HCT116 (cell line): ENCODE results near the gene LCMT1. TPM values are rescaled to one million over a fixed set of nuclear protein-coding genes. Genes with fewer than 3 reads are reported as not detected.

Experiments used
- ATAC-seq: fragments of 200-7000 bp; cut with Tn5 transposase; 2 replicates; pipeline ENCODE4 v1.9.1; 2020; ENCODE audit warnings: mild to moderate bottlenecking, moderate library complexity
- BruUV-seq: library from RNA; stranded (reverse); fragments of 400-500 nt; replicated peaks from 2 replicates; lab custom pipeline; 2021; lab: Mats Ljungman, UMichigan
- CTCF ChIA-PET: fragments of 300-600 bp; sonication (Branson Sonifier 250); formaldehyde crosslinking; loops from one replicate; lab custom pipeline; 2021; ENCODE audit warnings: antibody characterized with exemption; lab: Charles Lee
- POLR2A ChIA-PET: fragments of 300-600, 350-600 bp; sonication (Branson Sonifier 250); formaldehyde crosslinking; loops from one replicate; lab custom pipeline; 2021; ENCODE audit warnings: antibody characterized with exemption; lab: Charles Lee
- RAD21 ChIA-PET, 2 experiments: fragments of 300-600 bp; sonication (Branson Sonifier 250); formaldehyde crosslinking; loops; one replicate each; lab custom pipeline; 2023; ENCODE audit warnings: low total read pairs in 2 of 2; ENCODE audit not compliant: uncharacterized antibody in 2 of 2, unreplicated experiment in 2 of 2, low non-redundant PET in 1 of 2; lab: Charles Lee
- DNase-seq: peaks from one replicate; pipeline ENCODE4 v3.0.0-alpha.2; 2010; ENCODE audit warnings: low read depth, low spot score
- H2AFZ ChIP-seq: fragments of 200-600 bp; shearing (Covaris generic), sonication (generic); 2 replicates; pipeline ENCODE4 v1.6.1; 2017; ENCODE audit warnings: low read depth, mixed run types, mixed read lengths, antibody characterized with exemption, low read length; ENCODE audit not compliant: poor library complexity, severe bottlenecking
- H3K27ac ChIP-seq: 2 replicates; pipeline ENCODE4 v1.5.1; 2012; ENCODE audit warnings: low read depth, low read length
- H3K27me3 ChIP-seq: fragments of 200-600 bp; sonication (generic); 2 replicates; pipeline ENCODE4 v1.6.1; 2016; ENCODE audit warnings: mixed run types, low read length, mixed read lengths; ENCODE audit not compliant: insufficient read depth
- H3K36me3 ChIP-seq, 2 experiments: fragments of 200-500 bp in 1 of 2; fragments of 200-600 bp in 1 of 2; sonication (Bioruptor generic) in 1 of 2; sonication (generic) in 1 of 2; 2 replicates each; pipeline versions ENCODE4 v1.5.1 to v1.6.1; 2014 to 2016; ENCODE audit warnings: low read length in 2 of 2, inconsistent platforms in 1 of 2, mixed read lengths in 1 of 2, mixed run types in 1 of 2; ENCODE audit not compliant: insufficient read depth in 2 of 2, control insufficient read depth in 1 of 2
- H3K4me1 ChIP-seq, 2 experiments: fragments of 200-600 bp in 1 of 2; sonication (generic) in 1 of 2; 2 replicates each; pipeline versions ENCODE4 v1.5.1 to v1.6.1; 2012 to 2017; ENCODE audit warnings: low read length in 2 of 2, inconsistent platforms in 1 of 2, mild to moderate bottlenecking in 1 of 2, mixed read lengths in 1 of 2, mixed run types in 1 of 2, moderate library complexity in 1 of 2; ENCODE audit not compliant: insufficient read depth in 2 of 2, control insufficient read depth in 1 of 2
- H3K4me2 ChIP-seq: fragments of 200-600 bp; sonication (generic); 2 replicates; pipeline ENCODE4 v1.6.1; 2017; ENCODE audit warnings: mixed run types, low read length, mixed read lengths
- H3K4me3 ChIP-seq, 2 experiments: fragments of 200-600 bp in 1 of 2; sonication (generic) in 1 of 2; replicated peaks in 1 of 2; 2 replicates each; pipeline ENCODE4 v1.5.1; 2011 to 2016; ENCODE audit warnings: low read length in 2 of 2, control low read depth in 1 of 2, low read depth in 1 of 2, mild to moderate bottlenecking in 1 of 2, mixed read lengths in 1 of 2, mixed run types in 1 of 2
- H3K79me2 ChIP-seq: fragments of 200-600 bp; sonication (generic); 2 replicates; pipeline ENCODE4 v1.6.1; 2017; ENCODE audit warnings: mild to moderate bottlenecking, mixed run types, low read length, moderate library complexity, mixed read lengths; ENCODE audit not compliant: insufficient read depth
- H3K9ac ChIP-seq: fragments of 200-600 bp; sonication (generic); 2 replicates; pipeline ENCODE4 v1.6.1; 2016; ENCODE audit warnings: low read length, mixed read lengths
- H3K9me2 ChIP-seq: fragments of 200-600 bp; sonication (generic), shearing (Covaris generic); 2 replicates; pipeline ENCODE4 v1.6.1; 2017; ENCODE audit warnings: mixed run types, mild to moderate bottlenecking, moderate library complexity; ENCODE audit not compliant: insufficient read depth
- H3K9me3 ChIP-seq, 2 experiments: fragments of 200-500 bp in 1 of 2; fragments of 200-600 bp in 1 of 2; sonication (Bioruptor generic) in 1 of 2; sonication (generic) in 1 of 2; 2 replicates each; pipeline ENCODE4 v1.6.1; 2014 to 2017; ENCODE audit warnings: low read length in 2 of 2, mixed read lengths in 2 of 2, inconsistent platforms in 1 of 2, low read depth in 1 of 2, mild to moderate bottlenecking in 1 of 2, mixed run types in 1 of 2, moderate library complexity in 1 of 2; ENCODE audit not compliant: control insufficient read depth in 1 of 2, insufficient read depth in 1 of 2
- H4K20me1 ChIP-seq: fragments of 200-600 bp; sonication (generic), shearing (Covaris generic); 2 replicates; pipeline ENCODE4 v1.6.1; 2017; ENCODE audit warnings: mixed run types, mild to moderate bottlenecking, moderate library complexity; ENCODE audit not compliant: insufficient read depth
- ATF3 ChIP-seq: IDR thresholded peaks from 2 replicates; pipeline ENCODE4 v1.6.1; 2012
- CBX3 ChIP-seq: IDR thresholded peaks from 2 replicates; pipeline ENCODE4 v1.6.1; 2012; ENCODE audit warnings: low read depth
- CEBPB ChIP-seq: IDR thresholded peaks from 2 replicates; pipeline ENCODE4 v1.6.1; 2012; ENCODE audit warnings: low read depth
- EGR1 ChIP-seq: IDR thresholded peaks from 2 replicates; pipeline ENCODE4 v1.6.1; 2012; ENCODE audit warnings: low read depth
- ELF1 ChIP-seq: IDR thresholded peaks from 2 replicates; pipeline ENCODE4 v1.6.1; 2012; ENCODE audit warnings: low read depth, borderline replicate concordance
- EZH2 ChIP-seq: fragments of 200-600 bp; sonication (generic); IDR thresholded peaks from 2 replicates; pipeline ENCODE4 v1.6.1; 2017; ENCODE audit warnings: antibody characterized with exemption, mixed run types
- FOSL1 ChIP-seq: IDR thresholded peaks from 2 replicates; pipeline ENCODE4 v1.6.1; 2012; ENCODE audit warnings: low read depth
- JUND ChIP-seq: IDR thresholded peaks from 2 replicates; pipeline ENCODE4 v1.6.1; 2012
- POLR2A ChIP-seq: IDR thresholded peaks from 2 replicates; pipeline ENCODE4 v1.7.0; 2011; ENCODE audit warnings: borderline replicate concordance; ENCODE audit not compliant: insufficient read depth, insufficient read length; ENCODE audit errors: extremely low read depth
- REST ChIP-seq: IDR thresholded peaks from 2 replicates; pipeline ENCODE4 v1.6.1; 2012; ENCODE audit warnings: low read depth
- SP1 ChIP-seq: IDR thresholded peaks from 2 replicates; pipeline ENCODE4 v1.6.1; 2012; ENCODE audit warnings: low read depth
- SRF ChIP-seq: IDR thresholded peaks from 2 replicates; pipeline ENCODE4 v1.6.1; 2012; ENCODE audit warnings: low read depth
- YY1 ChIP-seq: IDR thresholded peaks from 2 replicates; pipeline ENCODE4 v1.6.1; 2011; ENCODE audit warnings: low read length, low read depth, moderate library complexity, mild to moderate bottlenecking; ENCODE audit not compliant: insufficient replicate concordance; ENCODE audit errors: extremely low read depth
- ZFX ChIP-seq: fragments of 450-650 bp; IDR thresholded peaks from 2 replicates; pipeline ENCODE4 v1.6.1; 2017
- intact Hi-C: fragments of 100-400 bp; cut with micrococcal nuclease; formaldehyde crosslinking; loops from 2 replicates; pipeline ENCODE4 v1.10.0; 2022
- total RNA-seq: library from RNA; stranded (reverse); gene quantifications from one replicate; pipeline ENCODE4 v1.2.1, GENCODE V29; 2021; ENCODE audit not compliant: unreplicated experiment
- TF ChIP-seq, protein P1 (sequence below): IDR thresholded peaks from 2 replicates; pipeline ENCODE4 v1.6.1; 2012
- TF ChIP-seq, protein P2 (sequence below): IDR thresholded peaks from 2 replicates; pipeline ENCODE4 v1.6.1; 2011; ENCODE audit warnings: mild to moderate bottlenecking, low read length, moderate library complexity; ENCODE audit not compliant: insufficient replicate concordance; ENCODE audit errors: extremely low read depth

The LCMT1 gene
- total RNA-seq, 1 experiment from 2014 or later, result 52.4 TPM

- CTCF ChIA-PET, result no interaction called here
- no peak overlapping the region for H3K4me3 ChIP-seq
- no peaks in the 10 kb centered on the region for H3K36me3 ChIP-seq
- H3K9me2 ChIP-seq, result no peaks in the 10 kb centered on the region
- intact Hi-C loops, result no loop called here
- H3K9me3 ChIP-seq, result no peaks in the 10 kb centered on the region
- RAD21 ChIA-PET, result no interaction called here
- no peak for DNase-seq
- no peak overlapping the region for H3K27ac ChIP-seq
- no peaks in the 10 kb centered on the region for H3K27me3 ChIP-seq
- H3K79me2 ChIP-seq, result no peaks in the 10 kb centered on the region
- POLR2A ChIA-PET, result no interaction called here
- TF ChIP-seq, protein P1, sequence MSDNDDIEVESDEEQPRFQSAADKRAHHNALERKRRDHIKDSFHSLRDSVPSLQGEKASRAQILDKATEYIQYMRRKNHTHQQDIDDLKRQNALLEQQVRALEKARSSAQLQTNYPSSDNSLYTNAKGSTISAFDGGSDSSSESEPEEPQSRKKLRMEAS, result no peak
- TF ChIP-seq POLR2A (no peak), JUND (no peak), SRF (no peak), SP1 (no peak), REST (no peak), FOSL1 (no peak), ATF3 (no peak), CBX3 (no peak), ZFX (no peak), EGR1 (no peak), CEBPB (no peak), EZH2 (no peak), ELF1 (no peak), YY1 (no peak)
- TF ChIP-seq, protein P2, sequence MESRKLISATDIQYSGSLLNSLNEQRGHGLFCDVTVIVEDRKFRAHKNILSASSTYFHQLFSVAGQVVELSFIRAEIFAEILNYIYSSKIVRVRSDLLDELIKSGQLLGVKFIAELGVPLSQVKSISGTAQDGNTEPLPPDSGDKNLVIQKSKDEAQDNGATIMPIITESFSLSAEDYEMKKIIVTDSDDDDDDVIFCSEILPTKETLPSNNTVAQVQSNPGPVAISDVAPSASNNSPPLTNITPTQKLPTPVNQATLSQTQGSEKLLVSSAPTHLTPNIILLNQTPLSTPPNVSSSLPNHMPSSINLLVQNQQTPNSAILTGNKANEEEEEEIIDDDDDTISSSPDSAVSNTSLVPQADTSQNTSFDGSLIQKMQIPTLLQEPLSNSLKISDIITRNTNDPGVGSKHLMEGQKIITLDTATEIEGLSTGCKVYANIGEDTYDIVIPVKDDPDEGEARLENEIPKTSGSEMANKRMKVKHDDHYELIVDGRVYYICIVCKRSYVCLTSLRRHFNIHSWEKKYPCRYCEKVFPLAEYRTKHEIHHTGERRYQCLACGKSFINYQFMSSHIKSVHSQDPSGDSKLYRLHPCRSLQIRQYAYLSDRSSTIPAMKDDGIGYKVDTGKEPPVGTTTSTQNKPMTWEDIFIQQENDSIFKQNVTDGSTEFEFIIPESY, result no peak
- TF ChIP-seq, all 23 proteins: peak for 0
- H3K9ac ChIP-seq, result no peak overlapping the region; the same call in 1 of the 2 replicates
- H2AFZ ChIP-seq, result no peak overlapping the region
- no peaks in the 10 kb centered on the region for H4K20me1 ChIP-seq
- peaks cover 32 to 47% of the 10 kb centered on the region in 2 experiments for H3K4me1 ChIP-seq
- ATAC-seq, result no peak
- no TSS peak for BruUV-seq
- H3K4me2 ChIP-seq, result no peak overlapping the region
Observed at GRCh38 chr16:25148568-25149215, 37.1 kb downstream of the LCMT1 start.
